Endothelial cell of umbilical vein (primary cell): Measurements from ENCODE around the gene GRM7.

Experiments
- CTCF ChIP-seq, 2 donors: IDR thresholded peaks; 1 replicate in 1 of 2; 2 replicates in 1 of 2; pipeline ENCODE4 v1.5.1; 2011; ENCODE audit warnings: low read length in 2 of 2, mild to moderate bottlenecking in 2 of 2, moderate library complexity in 2 of 2, control low read depth in 1 of 2, inconsistent platforms in 1 of 2, low read depth in 1 of 2; ENCODE audit not compliant: insufficient read depth in 1 of 2; ENCODE audit errors: extremely low read depth in 1 of 2
- EZH2 ChIP-seq: IDR thresholded peaks from 2 replicates; pipeline ENCODE4 v1.6.1; 2012; ENCODE audit warnings: borderline replicate concordance, low read depth, mild to moderate bottlenecking, moderate library complexity, low read length, inconsistent platforms; ENCODE audit not compliant: severe bottlenecking
- FOS ChIP-seq: IDR thresholded peaks from 2 replicates; pipeline ENCODE4 v1.6.1; 2011; ENCODE audit warnings: mild to moderate bottlenecking, low read length, moderate library complexity, borderline replicate concordance; ENCODE audit not compliant: insufficient read depth
- GATA2 ChIP-seq: IDR thresholded peaks from 2 replicates; pipeline ENCODE4 v1.7.0; 2011; ENCODE audit warnings: low read depth, mild to moderate bottlenecking, moderate library complexity, mixed read lengths, low read length; ENCODE audit not compliant: insufficient read length, insufficient read depth
- JUN ChIP-seq: IDR thresholded peaks from 2 replicates; pipeline ENCODE4 v1.6.1; 2011; ENCODE audit warnings: borderline replicate concordance, low read depth; ENCODE audit not compliant: insufficient read length, insufficient read depth
- MYC ChIP-seq: IDR thresholded peaks from one replicate; pipeline ENCODE4 v1.6.1; 2011; ENCODE audit warnings: mild to moderate bottlenecking, low read depth, low read length
- POLR2A ChIP-seq: IDR thresholded peaks from 2 replicates; pipeline ENCODE4 v1.6.1; 2012; ENCODE audit warnings: low read depth, mild to moderate bottlenecking, control low read depth, low read length
- POLR2AphosphoS5 ChIP-seq: IDR thresholded peaks from 2 replicates; pipeline ENCODE4 v1.6.1; 2012; ENCODE audit warnings: low read depth, mild to moderate bottlenecking, control low read depth, low read length, moderate library complexity; ENCODE audit not compliant: insufficient read depth
- TF ChIP-seq, protein P1 (sequence below): IDR thresholded peaks from 2 replicates; pipeline ENCODE4 v1.6.1; 2011; ENCODE audit not compliant: insufficient read depth, insufficient read length

- TF ChIP-seq CTCF (IDR thresholded peaks at IDR 0.05; ENCODE audit: extremely low read depth in 1 of 2, insufficient read depth in 1 of 2, low read depth in 1 of 2, low read length in 2 of 2) (no peak), EZH2 (no peak), POLR2AphosphoS5 (no peak), MYC (no peak), JUN (no peak), POLR2A (no peak), GATA2 (no peak), FOS (no peak)
- TF ChIP-seq, protein P1, sequence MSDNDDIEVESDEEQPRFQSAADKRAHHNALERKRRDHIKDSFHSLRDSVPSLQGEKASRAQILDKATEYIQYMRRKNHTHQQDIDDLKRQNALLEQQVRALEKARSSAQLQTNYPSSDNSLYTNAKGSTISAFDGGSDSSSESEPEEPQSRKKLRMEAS = no peak
Measured at GRCh38 chr3:7621651-7622050, 760.7 kb downstream of the GRM7 start.
